GM19238 (cell line): ENCODE results near the gene ABCG1.

ENCODE experiments used
- DNase-seq: peaks from one replicate; pipeline ENCODE4 v3.0.0; 2011; ENCODE audit warnings: low spot score; ENCODE audit not compliant: insufficient read length

ABCG1 gene

DNA sequence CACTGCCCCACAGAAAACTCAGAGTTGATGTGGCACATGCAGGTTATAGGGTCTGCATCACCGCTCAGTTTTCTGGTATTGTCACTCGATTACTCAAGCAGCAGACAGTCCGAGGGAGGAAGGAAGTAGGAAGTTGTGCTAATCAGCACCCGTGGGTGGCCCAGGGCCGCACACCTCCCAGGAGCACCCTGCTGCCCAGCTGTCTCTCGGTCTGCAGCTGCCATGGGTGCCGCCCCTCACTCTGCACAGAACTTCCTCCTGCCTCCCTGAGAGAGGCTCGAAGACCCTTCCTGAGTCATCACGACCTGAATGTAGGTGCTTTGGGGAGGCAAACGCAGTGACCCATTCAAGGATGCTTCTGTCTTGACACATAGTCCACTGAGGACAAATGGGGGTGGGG is 100.4 kb downstream of the ABCG1 start:
- DNase-seq = no peak

- no peak for DNase-seq
Observed at GRCh38 chr21:42319851-42320572, 101.1 kb downstream of the ABCG1 start.

- no peak for DNase-seq
Observed at GRCh38 chr21:42320791-42321190, 101.9 kb downstream of the ABCG1 start.

GRCh38 chr21:42321231-42321630 is 102.3 kb downstream of the ABCG1 start:
- DNase-seq = no peak

DNA sequence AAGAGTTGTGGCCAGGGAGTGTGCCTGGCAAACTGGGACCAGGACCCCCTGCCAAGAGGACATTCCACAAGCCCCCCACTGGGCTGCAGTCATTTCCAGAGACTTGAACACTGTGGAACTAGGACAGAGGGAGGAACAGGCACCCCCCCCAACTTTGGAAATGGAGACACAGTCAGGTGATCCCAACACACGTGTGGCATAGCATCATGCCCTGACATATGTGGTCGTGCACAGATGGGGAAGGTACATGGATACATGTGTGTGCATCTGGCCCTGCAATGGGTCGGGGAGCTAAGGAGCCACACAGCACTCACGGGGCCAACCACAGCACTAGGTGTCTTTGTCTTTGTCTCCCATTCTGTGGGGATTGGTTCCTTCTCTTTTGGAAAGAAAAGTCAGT is 102.9 kb downstream of the ABCG1 start:
- no peak for DNase-seq

DNA sequence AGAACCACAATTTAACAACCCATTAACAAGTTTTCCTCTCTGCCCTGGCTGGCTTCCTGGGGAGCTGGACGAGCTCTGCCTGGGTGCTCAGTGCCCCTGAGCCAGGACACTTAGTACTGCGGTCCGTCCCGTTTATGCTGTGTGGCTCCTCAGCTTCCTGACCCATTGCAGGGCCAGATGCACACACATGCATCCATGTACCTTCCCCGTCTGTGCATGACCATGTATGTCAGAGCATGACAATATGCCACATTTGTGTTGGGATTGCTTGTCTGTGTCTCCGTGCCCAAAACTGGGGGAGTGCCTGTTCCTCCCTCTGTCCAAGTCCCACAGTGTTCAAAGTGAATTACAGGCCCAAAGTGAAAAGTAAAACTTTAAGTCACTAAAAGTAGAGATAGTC is 106.0 kb downstream of the ABCG1 start:
- no peak for DNase-seq

GRCh38 chr21:42330380-42331371 is 111.7 kb downstream of the ABCG1 start:
- DNase-seq = no peak

DNA sequence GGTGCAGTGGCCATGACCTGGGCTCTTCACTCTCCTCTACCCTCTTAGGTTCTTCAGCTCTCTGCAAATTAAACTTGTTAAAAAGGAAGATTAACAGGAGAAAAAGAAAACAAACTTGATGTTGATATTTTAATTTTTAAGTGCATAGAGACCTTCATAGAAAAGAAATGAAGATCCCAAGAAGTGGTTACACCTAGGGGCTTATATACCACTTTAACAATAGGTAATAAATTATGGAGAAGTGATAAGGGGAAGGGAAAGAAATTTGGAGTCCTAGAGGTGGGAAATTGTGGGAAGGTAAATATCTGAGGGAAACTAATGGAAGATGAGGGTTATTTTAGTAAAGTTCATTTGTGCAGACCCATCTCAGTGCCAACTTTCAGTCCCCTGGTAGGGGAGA is 112.7 kb downstream of the ABCG1 start:
- no peak for DNase-seq

GRCh38 chr21:42332557-42333317 is 113.8 kb downstream of the ABCG1 start:
- no peak for DNase-seq

DNA sequence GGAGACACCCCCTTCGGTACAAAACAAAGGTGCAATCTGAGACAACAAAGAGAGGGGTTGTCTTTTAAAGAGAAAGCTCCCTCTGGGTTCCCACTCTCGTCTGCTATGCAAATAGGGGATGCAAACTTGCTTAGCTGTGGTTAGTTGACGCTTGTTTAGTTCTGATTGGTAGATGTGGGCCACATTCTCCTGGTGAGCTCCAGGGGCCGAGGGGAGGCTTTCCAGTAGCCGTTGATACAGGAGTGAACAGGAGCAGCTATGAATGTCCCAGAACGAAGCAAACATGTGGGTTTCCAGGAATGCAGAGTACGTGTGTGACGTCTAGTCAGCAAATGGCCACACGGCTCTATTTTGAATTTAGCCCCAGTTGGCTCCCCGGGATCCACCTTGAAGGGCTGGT is 117.1 kb downstream of the ABCG1 start:
- no peak for DNase-seq

- DNase-seq = no peak
Observed at GRCh38 chr21:42337276-42337675, 118.3 kb downstream of the ABCG1 start.

DNA sequence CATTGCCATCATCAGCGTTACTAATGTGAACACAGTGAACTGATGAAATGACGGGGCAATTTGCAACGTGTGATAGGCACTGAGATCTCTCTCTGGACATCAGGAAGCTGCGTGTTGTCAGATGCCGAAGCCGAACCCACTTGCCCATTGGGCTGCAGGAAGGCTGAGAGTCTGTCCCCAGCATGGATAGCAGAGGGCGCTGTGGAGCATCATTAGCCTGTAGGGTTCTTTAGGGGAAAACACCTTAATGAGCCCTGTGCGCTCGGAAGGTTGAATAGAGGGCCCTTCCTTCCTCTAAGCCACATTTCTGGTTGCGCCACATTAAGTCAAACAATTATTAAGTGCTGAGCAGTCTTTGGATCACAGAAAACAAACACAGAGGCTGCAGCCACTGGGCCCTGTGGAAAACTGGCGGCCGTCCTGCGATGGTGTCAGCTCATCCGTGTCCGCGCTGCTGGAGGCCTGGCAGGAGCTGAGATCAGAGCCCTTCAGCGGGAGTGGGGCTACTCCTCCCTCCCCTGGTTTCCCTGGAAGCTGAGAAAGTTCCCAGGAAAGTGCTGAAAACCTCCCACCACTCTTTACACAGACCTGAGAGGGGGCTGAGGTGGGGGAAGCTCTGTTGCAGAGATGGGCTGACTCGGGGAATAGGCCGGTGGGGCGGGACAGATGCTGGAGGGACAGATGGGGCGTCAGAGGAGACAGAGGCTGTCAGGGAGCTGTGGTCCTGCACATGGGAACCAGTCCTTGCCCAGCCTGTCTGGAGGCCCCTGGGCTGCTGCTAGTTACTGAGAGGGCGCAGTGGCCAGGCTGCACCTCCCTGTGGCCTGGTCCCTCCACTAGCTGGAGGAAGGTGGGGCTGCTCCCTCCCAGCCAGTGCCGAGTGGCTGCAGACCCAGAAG is 119.1 kb downstream of the ABCG1 start:
- DNase-seq = no peak

DNA sequence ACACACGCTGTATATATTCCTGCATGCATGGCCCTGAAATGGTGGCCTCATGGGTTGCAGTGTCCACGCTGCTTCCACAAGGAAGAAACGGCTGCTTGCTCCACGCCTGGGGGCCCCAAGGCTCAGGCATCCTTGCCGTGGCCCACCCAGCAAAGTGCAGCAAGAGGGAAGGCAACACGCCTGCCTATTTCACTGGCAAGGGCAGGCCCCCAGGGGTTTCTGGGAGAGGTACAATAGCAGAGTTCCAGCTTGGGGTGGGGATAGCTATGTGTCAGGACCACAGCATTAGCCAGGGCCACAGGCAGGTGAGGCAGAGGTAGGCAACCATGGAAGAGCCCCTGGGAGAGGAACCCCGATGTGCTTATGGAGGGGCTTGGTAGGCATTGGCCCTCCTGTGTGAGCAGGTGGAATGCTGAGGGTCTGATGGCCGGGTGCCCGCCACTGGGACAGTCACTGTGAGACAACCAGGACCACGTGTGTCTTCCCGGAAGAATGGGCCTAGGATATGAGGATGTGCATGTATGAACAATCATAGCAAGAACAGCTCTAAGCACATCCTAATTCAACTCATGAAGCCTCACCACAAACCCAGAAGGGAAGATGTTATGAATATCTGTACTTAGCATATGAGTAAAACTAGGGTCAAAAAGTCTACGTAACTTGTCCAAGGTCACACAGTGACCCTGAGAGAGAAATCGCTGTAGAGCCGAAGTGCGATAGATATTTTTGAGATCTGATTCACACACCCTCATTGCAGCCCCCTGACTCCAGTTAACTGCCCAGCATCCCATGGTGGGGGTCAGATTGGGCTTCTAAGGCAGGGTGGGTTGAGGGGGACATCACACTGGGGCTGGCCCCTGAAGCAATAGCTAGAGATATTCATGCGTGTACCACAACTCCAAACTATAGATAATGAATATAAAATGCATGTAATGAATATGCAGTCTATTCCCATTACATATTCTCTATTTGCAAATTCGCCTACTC is 120.1 kb downstream of the ABCG1 start:
- DNase-seq = no peak

DNA sequence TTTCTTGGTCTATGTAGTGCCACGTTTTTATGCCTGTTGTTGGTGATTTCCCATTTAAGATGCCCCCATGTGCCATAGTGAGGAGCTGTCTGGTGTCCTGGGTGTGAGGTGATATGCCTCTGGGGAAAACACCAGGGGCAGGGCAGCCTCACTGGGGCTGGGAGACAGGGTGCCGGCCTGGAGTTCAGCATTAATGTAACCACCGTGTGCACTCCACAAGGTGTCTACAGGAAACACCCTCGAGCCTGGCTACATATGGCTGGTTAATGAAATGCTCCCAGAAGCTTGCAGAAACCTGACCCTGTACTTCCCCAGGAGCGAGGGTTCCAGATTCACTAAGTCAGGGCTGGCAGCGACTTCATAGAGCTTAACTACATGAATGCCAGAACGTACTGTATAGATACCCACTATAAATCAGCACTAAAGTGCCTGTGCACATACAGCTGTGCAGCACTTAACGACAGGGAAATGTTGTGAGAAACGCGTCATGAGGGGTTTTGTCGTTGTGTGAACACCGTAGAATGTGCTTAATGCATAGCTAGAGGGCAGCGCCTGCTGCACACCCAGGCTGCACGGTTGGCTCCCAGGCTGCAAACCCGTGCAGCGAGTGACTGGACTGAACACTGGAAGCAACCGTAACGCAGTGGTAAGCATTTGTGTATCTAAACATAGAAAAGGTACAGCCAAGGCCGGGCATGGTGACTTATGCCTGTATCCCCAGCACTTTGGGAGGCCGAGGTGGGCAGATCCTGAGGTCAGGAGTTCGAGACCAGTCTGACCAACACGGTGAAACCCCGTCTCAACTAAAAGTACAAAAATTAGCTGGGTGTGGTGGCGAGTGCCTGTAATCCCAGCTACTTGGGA is 121.5 kb downstream of the ABCG1 start:
- no peak for DNase-seq

DNA sequence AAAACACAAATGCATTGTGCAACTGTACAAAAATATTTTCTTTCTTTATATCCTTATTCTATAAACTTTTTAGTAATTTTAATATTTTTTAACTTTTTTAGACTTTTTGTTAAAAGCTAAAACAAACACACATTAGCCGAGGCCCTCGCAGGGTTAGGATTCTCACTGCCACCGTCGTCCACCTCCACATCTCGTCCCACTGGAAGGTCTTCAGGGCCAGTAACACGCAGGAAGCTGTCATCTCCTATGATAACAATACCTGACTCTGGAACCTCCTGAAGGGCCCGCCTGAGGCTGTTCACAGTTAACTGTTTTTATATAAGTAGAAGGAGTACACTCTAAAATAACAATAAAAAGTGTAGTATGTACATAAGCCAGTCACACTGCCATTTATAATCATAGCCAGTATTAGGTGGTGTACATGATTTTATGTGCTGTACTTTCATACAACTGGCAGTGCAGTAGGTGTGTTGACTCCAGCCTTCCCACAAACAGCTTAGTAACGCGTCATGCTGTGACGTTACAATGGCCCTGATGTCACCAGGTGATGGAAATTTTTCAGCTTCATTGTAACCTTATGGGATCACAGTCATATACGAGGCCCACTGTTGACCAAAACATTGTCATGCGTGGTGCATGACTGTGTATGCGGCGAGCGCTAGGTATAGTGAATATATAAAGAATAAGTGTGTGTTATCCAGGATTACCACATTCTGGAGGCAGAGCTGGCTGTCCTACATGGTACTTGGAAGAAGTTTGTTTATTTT is 123.0 kb downstream of the ABCG1 start:
- no peak for DNase-seq

DNA sequence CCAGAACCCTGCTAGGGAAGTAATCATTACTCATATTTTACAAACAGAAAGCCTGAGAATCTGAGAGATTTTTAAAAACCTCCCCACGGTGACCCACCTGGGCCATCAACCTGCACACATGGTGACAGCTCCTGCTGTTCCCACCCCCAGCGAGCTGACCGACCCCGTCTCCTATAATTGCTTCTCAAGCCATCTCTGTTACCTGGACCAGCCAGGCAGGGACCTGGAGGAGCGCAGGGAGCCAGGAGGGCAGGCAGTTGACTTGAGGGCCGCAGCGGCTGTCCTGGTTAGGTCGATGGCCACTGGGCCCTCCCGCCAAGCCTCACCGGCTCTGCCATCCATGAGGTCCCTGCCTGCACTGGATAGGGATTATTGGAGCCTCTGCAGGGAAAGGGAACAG is 124.2 kb downstream of the ABCG1 start:
- no peak for DNase-seq

- DNase-seq = no peak
Observed at GRCh38 chr21:42343556-42343955, 124.6 kb downstream of the ABCG1 start.

- DNase-seq = no peak
Observed at GRCh38 chr21:42343963-42344510, 125.1 kb downstream of the ABCG1 start.
